ENCODE measurements around the gene PFN1. TPM values are rescaled to one million over a fixed set of nuclear protein-coding genes. Genes with fewer than 3 reads are reported as not detected.
A peak's percentile ranks its signal among the peaks of the same experiment; 100 is the strongest.

PFN1 gene
- total and polyA plus RNA-seq, 9 of the 15 experiments (the other 6 are each of a cell fraction or from before 2014, with no cell fraction given) = 60.5 to 1,479 (median 456) TPM

- WGBS (ENCODE audit: insufficient coverage, low coverage, missing lambda C conversion rate) = 96% methylated on average over 24 of the region's 65 CpGs
- H4K20me1 ChIP-seq (replicated peaks; ENCODE audit: control insufficient read depth, insufficient read depth, low read length) = no peaks in the 10 kb centered on the region
- peaks cover 14 to 33% of the 10 kb centered on the region in 2 experiments for H3K4me1 ChIP-seq (replicated peaks in 1 of 2; ENCODE audit: control insufficient read depth in 2 of 2, insufficient read depth in 2 of 2, low read length in 2 of 2)
- H3K27ac ChIP-seq (ENCODE audit: extremely low read depth, low read depth, low read length) = no peak overlapping the region
- in situ Hi-C loops (cut with MboI) (no loop called here), intact Hi-C loops (cut with micrococcal nuclease) (loop anchor here (10.0 kb wide), 1 partner anchor 64 kb away; the partner anchor contains the start of gene SPAG7)
- H3K36me3 ChIP-seq (ENCODE audit: control insufficient read depth, insufficient read depth, low read length) = peaks cover 13% of the 10 kb centered on the region; the same call in 1 of the 3 replicates
- H3K9ac ChIP-seq (ENCODE audit: insufficient read depth in 1 of 2, low read depth in 2 of 2, low read length in 2 of 2) = no peak overlapping the region
- CTCF ChIA-PET (ENCODE audit: low intra/inter-chr PET ratio) = no interaction called here
- ATAC-seq (no peak), DNase-seq (ENCODE audit: extremely low read depth in 1 of 4, low spot score in 3 of 4) (no peak), FAIRE-seq (no peak)
- no TSS peak for BruUV-seq (replicated peaks)
- POLR2A ChIA-PET = no interaction called here
- H3K79me2 ChIP-seq (ENCODE audit: control insufficient read depth, insufficient read depth, low read length) = no peaks in the 10 kb centered on the region
- no peaks in the 10 kb centered on the region for H3K27me3 ChIP-seq (ENCODE audit: control insufficient read depth in 2 of 2, insufficient read depth in 2 of 2, low read length in 2 of 2)
- peaks cover 2% of the 10 kb centered on the region for H3K9me1 ChIP-seq (ENCODE audit: control insufficient read depth, insufficient read depth, low read length)
- H3K4me3 ChIP-seq = no peak overlapping the region
- no peaks in the 10 kb centered on the region for H3K9me3 ChIP-seq (replicated peaks; ENCODE audit: control insufficient read depth, insufficient read depth, low read depth, low read length)
- H2AFZ ChIP-seq (ENCODE audit: low read depth, low read length) = no peak overlapping the region
- no peak overlapping the region for H3K4me2 ChIP-seq (ENCODE audit: insufficient read depth, low read length)
- TF ChIP-seq ZNF253 (CRISPR knock-in tag; conservative IDR thresholded peaks at IDR 0.05) (no peak), POLR2G (IDR thresholded peaks at IDR 0.05; ENCODE audit: low read depth, low read length) (peak; percentile 34; the same call in 1 of the 2 replicates), RBM22 (IDR thresholded peaks at IDR 0.05; ENCODE audit: low read depth, low read length, poor library complexity, severe bottlenecking) (peak; percentile 33), ZNF274 (IDR thresholded peaks at IDR 0.05; ENCODE audit: borderline replicate concordance, low read depth, low read length) (no peak), HNRNPL (IDR thresholded peaks at IDR 0.05; ENCODE audit: low read depth, low read length) (no peak), PML (IDR thresholded peaks at IDR 0.05; ENCODE audit: low read length) (no peak), CEBPG (CRISPR knock-in tag; IDR thresholded peaks at IDR 0.05) (no peak), CEBPG (tag; conservative IDR thresholded peaks at IDR 0.05 in 1 of 2, IDR thresholded peaks at IDR 0.05 in 1 of 2) (no peak)
Observed at GRCh38 chr17:4900231-4901107, 47.9 kb downstream of the PFN1 start.
